ENCODE measurements around the gene FLNB.

FLNB gene
- 102 to 103 reads per million in 2 donors for total RNA-seq

- peak; percentile 63 for DNase-seq
Observed at GRCh38 chr3:58008141-58009025, at the start of gene FLNB. Gene FLNB, plus strand, starts transcription at chr3:58008422. Its CDS starts 143 bp downstream, at chr3:58008565.

- no peak for DNase-seq
Observed at GRCh38 chr3:57958642-57959422, 49.4 kb upstream of the FLNB start.

GRCh38 chr3:57959423-57960173 lies 48.6 kb upstream of the FLNB start:
- no peak for DNase-seq

GRCh38 chr3:57960174-57960505 lies 48.1 kb upstream of the FLNB start:
- DNase-seq = no peak

- no peak for DNase-seq
Observed at GRCh38 chr3:57961177-57961827, 46.9 kb upstream of the FLNB start.

GRCh38 chr3:57961828-57962447 lies 46.3 kb upstream of the FLNB start:
- DNase-seq = no peak

GRCh38 chr3:57962448-57962834 lies 45.8 kb upstream of the FLNB start:
- no peak for DNase-seq

- DNase-seq = no peak
Observed at GRCh38 chr3:57963811-57964346, 44.3 kb upstream of the FLNB start.

GRCh38 chr3:57966829-57967228 lies 41.4 kb upstream of the FLNB start:
- DNase-seq = no peak

GRCh38 chr3:57967590-57967989 lies 40.6 kb upstream of the FLNB start:
- no peak for DNase-seq

- no peak for DNase-seq
Observed at GRCh38 chr3:57968501-57968900, 39.7 kb upstream of the FLNB start.

- DNase-seq = no peak
Observed at GRCh38 chr3:57971975-57972374, 36.2 kb upstream of the FLNB start.

- DNase-seq = no peak
Observed at GRCh38 chr3:57972531-57973111, 35.6 kb upstream of the FLNB start.

GRCh38 chr3:57973715-57974477 lies 34.3 kb upstream of the FLNB start:
- no peak for DNase-seq

- DNase-seq = no peak
Observed at GRCh38 chr3:57974796-57975388, 33.3 kb upstream of the FLNB start.

GRCh38 chr3:57977818-57978235 lies 30.4 kb upstream of the FLNB start:
- no peak for DNase-seq

GRCh38 chr3:57978316-57978715 lies 29.9 kb upstream of the FLNB start:
- no peak for DNase-seq

GRCh38 chr3:57980416-57980815 lies 27.8 kb upstream of the FLNB start:
- no peak for DNase-seq

- no peak for DNase-seq
Observed at GRCh38 chr3:57981483-57982087, 26.6 kb upstream of the FLNB start.

Data from activated gamma-delta T cell (primary cell).